IMR-90 (cell line): ENCODE data around the gene VEGFA. TPM values are rescaled to one million over a fixed set of nuclear protein-coding genes. Genes with fewer than 3 reads are reported as not detected.

ENCODE experiments used
- ATAC-seq: fragments of 200-7000 bp; cut with Tn5 transposase; 2 replicates; pipeline ENCODE4 v1.9.1; 2020; ENCODE audit warnings: low read depth, mild to moderate bottlenecking, moderate library complexity
- BruUV-seq: library from RNA; stranded (reverse); fragments of 400-500 nt; replicated peaks from 2 replicates; lab custom pipeline; 2021; lab: Mats Ljungman, UMichigan
- CTCF ChIA-PET: fragments of 300-600 bp; formaldehyde crosslinking; extraction: SDS; loops from one replicate; lab custom pipeline; 2021; ENCODE audit warnings: antibody characterized with exemption; lab: Yijun Ruan, JAX
- POLR2A ChIA-PET: fragments of 300-600 bp; sonication (Branson Sonifier 250); formaldehyde crosslinking; loops from one replicate; lab custom pipeline; 2022; ENCODE audit warnings: antibody characterized with exemption; ENCODE audit not compliant: unreplicated experiment; lab: Charles Lee
- DNase-seq: peaks from one replicate; pipeline ENCODE4 v3.0.0; 2013
- H2AFZ ChIP-seq: replicated peaks from 2 replicates; pipeline ENCODE3; 2013; ENCODE audit warnings: low read length, mild to moderate bottlenecking; ENCODE audit not compliant: poor library complexity
- H2AK5ac ChIP-seq: 2 replicates; pipeline ENCODE4 v1.6.1; 2013; ENCODE audit warnings: low read depth, low read length, inconsistent platforms
- H2AK9ac ChIP-seq: replicated peaks from 2 replicates; pipeline ENCODE3; 2013; ENCODE audit warnings: mild to moderate bottlenecking, low read depth, low read length, moderate library complexity; ENCODE audit not compliant: poor library complexity
- H2BK120ac ChIP-seq: 2 replicates; pipeline ENCODE4 v1.6.1; 2013; ENCODE audit warnings: low read depth, low read length, inconsistent platforms
- H2BK15ac ChIP-seq: 3 replicates; pipeline ENCODE4 v1.6.1; 2013; ENCODE audit warnings: low read depth, low read length, inconsistent platforms
- H2BK20ac ChIP-seq: 2 replicates; pipeline ENCODE4 v1.6.1; 2013; ENCODE audit warnings: low read depth, mild to moderate bottlenecking, inconsistent platforms, low read length, moderate library complexity
- H2BK5ac ChIP-seq: 2 replicates; pipeline ENCODE4 v1.6.1; 2013; ENCODE audit warnings: mild to moderate bottlenecking, low read depth, low read length, inconsistent platforms; ENCODE audit not compliant: poor library complexity, severe bottlenecking
- H3K14ac ChIP-seq: replicated peaks from 2 replicates; pipeline ENCODE4 v1.6.1; 2013; ENCODE audit warnings: low read depth, low read length, inconsistent platforms
- H3K18ac ChIP-seq: 2 replicates; pipeline ENCODE4 v1.6.1; 2013; ENCODE audit warnings: low read depth, low read length, control low read depth
- H3K23ac ChIP-seq: 2 replicates; pipeline ENCODE4 v1.6.1; 2013; ENCODE audit warnings: low read depth, low read length, inconsistent platforms
- H3K27ac ChIP-seq: 2 replicates; pipeline ENCODE4 v1.5.1; 2013; ENCODE audit warnings: mild to moderate bottlenecking, control low read depth, low read length; ENCODE audit not compliant: insufficient read depth
- H3K27me3 ChIP-seq: 2 replicates; pipeline ENCODE4 v1.6.1; 2013; ENCODE audit warnings: low read length; ENCODE audit not compliant: control insufficient read depth, insufficient read depth
- H3K36me3 ChIP-seq: 2 replicates; pipeline ENCODE4 v1.6.1; 2013; ENCODE audit warnings: low read length, mixed read lengths; ENCODE audit not compliant: control insufficient read depth, insufficient read depth
- H3K4ac ChIP-seq: 2 replicates; pipeline ENCODE4 v1.6.1; 2013; ENCODE audit warnings: low read depth, low read length, inconsistent platforms
- H3K4me1 ChIP-seq: 2 replicates; pipeline ENCODE4 v1.6.1; 2013; ENCODE audit warnings: low read length, mixed read lengths; ENCODE audit not compliant: control insufficient read depth, insufficient read depth
- H3K4me2 ChIP-seq: 2 replicates; pipeline ENCODE4 v1.6.1; 2013; ENCODE audit warnings: low read depth, mild to moderate bottlenecking, control low read depth, low read length, moderate library complexity
- H3K4me3 ChIP-seq: 2 replicates; pipeline ENCODE4 v1.5.1; 2013; ENCODE audit warnings: low read depth, mild to moderate bottlenecking, control low read depth, low read length, moderate library complexity; ENCODE audit not compliant: insufficient read depth
- H3K56ac ChIP-seq: 2 replicates; pipeline ENCODE4 v1.6.1; 2013; ENCODE audit warnings: low read length, inconsistent platforms; ENCODE audit not compliant: insufficient read depth; ENCODE audit errors: extremely low read depth
- H3K79me1 ChIP-seq, 2 experiments: 2 replicates each; pipeline ENCODE4 v1.6.1; 2013; ENCODE audit warnings: low read length in 2 of 2, inconsistent platforms in 1 of 2, low read depth in 1 of 2
- H3K9ac ChIP-seq: 2 replicates; pipeline ENCODE4 v1.6.1; 2013; ENCODE audit warnings: low read depth, low read length, control low read depth
- H3K9me1 ChIP-seq: 2 replicates; pipeline ENCODE4 v1.6.1; 2013; ENCODE audit warnings: low read length, inconsistent platforms; ENCODE audit not compliant: insufficient read depth
- H3K9me3 ChIP-seq: 2 replicates; pipeline ENCODE4 v1.6.1; 2013; ENCODE audit warnings: low read length; ENCODE audit not compliant: control insufficient read depth, insufficient read depth
- H4K20me1 ChIP-seq: 2 replicates; pipeline ENCODE4 v1.6.1; 2013; ENCODE audit warnings: low read length, inconsistent platforms; ENCODE audit not compliant: insufficient read depth
- H4K5ac ChIP-seq: 2 replicates; pipeline ENCODE4 v1.6.1; 2013; ENCODE audit warnings: mild to moderate bottlenecking, low read depth, low read length, control low read depth
- H4K8ac ChIP-seq, 2 experiments: 2 replicates each; pipeline ENCODE4 v1.6.1; 2013; ENCODE audit warnings: low read depth in 2 of 2, low read length in 2 of 2, control low read depth in 1 of 2, inconsistent platforms in 1 of 2
- H4K91ac ChIP-seq: 2 replicates; pipeline ENCODE4 v1.6.1; 2013; ENCODE audit warnings: low read depth, low read length, inconsistent platforms; ENCODE audit not compliant: insufficient read depth
- CHD1 ChIP-seq: IDR thresholded peaks from 2 replicates; pipeline ENCODE4 v1.6.1; 2012; ENCODE audit warnings: low read depth, low read length, improper control_type of control experiment
- ELK1 ChIP-seq: fragments of 150-350 bp; IDR thresholded peaks from 2 replicates; pipeline ENCODE4 v1.6.1; 2016; ENCODE audit warnings: low read depth, mild to moderate bottlenecking, low read length, moderate library complexity, borderline replicate concordance
- POLR2A ChIP-seq: IDR thresholded peaks from 2 replicates; pipeline ENCODE4 v1.6.1; 2012; ENCODE audit warnings: mild to moderate bottlenecking, low read depth, low read length
- RAD21 ChIP-seq: IDR thresholded peaks from 2 replicates; pipeline ENCODE4 v1.6.1; 2012; ENCODE audit warnings: low read length, improper control_type of control experiment
- RFX5 ChIP-seq: IDR thresholded peaks from 2 replicates; pipeline ENCODE4 v1.8.0; 2012; ENCODE audit warnings: low read depth, mild to moderate bottlenecking, low read length, moderate library complexity
- SMC3 ChIP-seq: fragments of 150-350 bp; IDR thresholded peaks from 2 replicates; pipeline ENCODE4 v1.6.1; 2016; ENCODE audit warnings: low read depth, mild to moderate bottlenecking, antibody characterized with exemption, low read length, moderate library complexity
- USF2 ChIP-seq: fragments of 150-350 bp; IDR thresholded peaks from 2 replicates; pipeline ENCODE4 v1.6.1; 2017; ENCODE audit warnings: mild to moderate bottlenecking, antibody characterized with exemption, low read length, low read depth
- WGBS, 2 experiments: methylation state at CpG; one replicate each; pipeline versions ENCODE4 v1.1.5 to v1.1.7; 2013; ENCODE audit warnings: missing lambda C conversion rate in 2 of 2; ENCODE audit not compliant: insufficient read length in 1 of 2; ENCODE audit errors: extremely low coverage in 2 of 2; 5-methylcytosine and 5-hydroxymethylcytosine counted together
- dilution Hi-C: fragments of 300-500 bp; cut with HindIII; formaldehyde crosslinking; loops from one replicate; pipeline ENCODE4 v1.14.3; 2018; ENCODE audit warnings: low sequenced_read_pairs; ENCODE audit not compliant: unreplicated experiment
- in situ Hi-C: fragments of 300-500 bp; cut with MboI; formaldehyde crosslinking; loops from 3 replicates; pipeline ENCODE4 v1.14.3; 2019; ENCODE audit warnings: low sequenced_read_pairs, inconsistent platforms, mixed read lengths
- intact Hi-C: fragments of 100-400 bp; cut with micrococcal nuclease; formaldehyde crosslinking; loops from 2 replicates; pipeline ENCODE4 v1.10.0; 2022
- polyA plus RNA-seq, 3 experiments: library from polyadenylated mRNA; depleted of rRNA; stranded (reverse); fragments of >200 nt; gene quantifications; 2 replicates each; pipeline ENCODE4 v1.2.3, GENCODE V29; 2012; ENCODE audit warnings: low replicate concordance in 1 of 3
- total RNA-seq: library from RNA; depleted of rRNA; stranded (reverse); fragments of >200 nt; gene quantifications from 2 replicates; pipeline ENCODE4 v1.2.3, GENCODE V29; 2012
- TF ChIP-seq, protein P1 (sequence below): conservative IDR thresholded peaks from 2 replicates; pipeline ENCODE4 v1.5.1; 2012; ENCODE audit warnings: mild to moderate bottlenecking, low read depth, low read length, improper control_type of control experiment

VEGFA gene
- total and polyA plus RNA-seq, 2 of the 4 experiments (the other 2 are of a cell fraction), result 190 to 234 TPM

DNA sequence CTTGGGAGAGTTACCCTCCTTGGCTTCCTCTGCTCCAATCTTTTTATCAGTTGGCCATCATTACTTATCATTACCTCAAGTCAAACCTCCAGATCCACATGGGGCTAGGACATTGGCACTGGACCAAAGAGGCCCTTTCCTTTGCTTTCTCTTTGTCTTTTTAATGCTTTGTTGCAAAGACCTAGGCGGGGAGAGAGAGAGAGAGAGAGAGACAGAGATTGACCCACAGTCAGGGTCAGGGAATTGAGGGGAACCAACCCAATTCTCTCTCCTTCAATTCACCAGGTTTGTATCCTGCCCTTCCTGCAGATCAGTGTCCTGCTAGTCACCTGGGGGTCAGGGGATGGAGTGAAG is 3.5 kb upstream of the VEGFA start:
- Histone ChIP-seq H3K4me3 (no peak overlapping the region), H4K8ac (no peak overlapping the region), H4K91ac (no peak overlapping the region), H3K79me1 (peaks cover 0 to 7% of the 10 kb centered on the region in 2 experiments; a peak in 1 of 4 replicates), H4K20me1 (peaks cover 18% of the 10 kb centered on the region), H3K18ac (no peak overlapping the region), H2BK120ac (no peak overlapping the region), H3K9ac (no peak overlapping the region), H4K5ac (no peak overlapping the region), H2BK15ac (no peak overlapping the region), H2AFZ (no peak overlapping the region), H2BK5ac (no peak overlapping the region), H3K36me3 (no peaks in the 10 kb centered on the region), H3K9me1 (no peaks in the 10 kb centered on the region), H3K23ac (no peak overlapping the region; the same call in 1 of the 2 replicates), H3K14ac (no peak overlapping the region), H2AK9ac (no peak overlapping the region), H3K4ac (no peak overlapping the region), H3K4me1 (peaks cover 21% of the 10 kb centered on the region), H3K56ac (no peak overlapping the region), H3K27me3 (peaks cover 5% of the 10 kb centered on the region; the same call in 1 of the 2 replicates), H2AK5ac (peak overlapping the region; percentile 27; the same call in 1 of the 2 replicates), H3K4me2 (no peak overlapping the region), H3K9me3 (no peaks in the 10 kb centered on the region), H2BK20ac (no peak overlapping the region), H3K27ac (no peak overlapping the region)
- CTCF ChIA-PET, result no interaction called here
- dilution Hi-C loops, result no loop called here
- DNase-seq, result no peak
- in situ Hi-C loops, result loop anchor here (5.0 kb wide), 1 partner anchor 99 kb away; no protein-coding TSS in a partner anchor
- POLR2A ChIA-PET, result no interaction called here
- no CpG with 5 or more reads among the region's 1 CpG for WGBS, 2 experiments
- BruUV-seq, result no TSS peak
- no peak for ATAC-seq
- TF ChIP-seq POLR2A, result no peak
- TF ChIP-seq RFX5, result no peak
- TF ChIP-seq SMC3, result no peak
- TF ChIP-seq CHD1, result no peak
- TF ChIP-seq, protein P1, sequence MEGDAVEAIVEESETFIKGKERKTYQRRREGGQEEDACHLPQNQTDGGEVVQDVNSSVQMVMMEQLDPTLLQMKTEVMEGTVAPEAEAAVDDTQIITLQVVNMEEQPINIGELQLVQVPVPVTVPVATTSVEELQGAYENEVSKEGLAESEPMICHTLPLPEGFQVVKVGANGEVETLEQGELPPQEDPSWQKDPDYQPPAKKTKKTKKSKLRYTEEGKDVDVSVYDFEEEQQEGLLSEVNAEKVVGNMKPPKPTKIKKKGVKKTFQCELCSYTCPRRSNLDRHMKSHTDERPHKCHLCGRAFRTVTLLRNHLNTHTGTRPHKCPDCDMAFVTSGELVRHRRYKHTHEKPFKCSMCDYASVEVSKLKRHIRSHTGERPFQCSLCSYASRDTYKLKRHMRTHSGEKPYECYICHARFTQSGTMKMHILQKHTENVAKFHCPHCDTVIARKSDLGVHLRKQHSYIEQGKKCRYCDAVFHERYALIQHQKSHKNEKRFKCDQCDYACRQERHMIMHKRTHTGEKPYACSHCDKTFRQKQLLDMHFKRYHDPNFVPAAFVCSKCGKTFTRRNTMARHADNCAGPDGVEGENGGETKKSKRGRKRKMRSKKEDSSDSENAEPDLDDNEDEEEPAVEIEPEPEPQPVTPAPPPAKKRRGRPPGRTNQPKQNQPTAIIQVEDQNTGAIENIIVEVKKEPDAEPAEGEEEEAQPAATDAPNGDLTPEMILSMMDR, result no peak
- TF ChIP-seq ELK1, result no peak
- TF ChIP-seq USF2, result no peak
- TF ChIP-seq RAD21, result no peak
- intact Hi-C loops, result no loop called here
